PC-3 (cell line): ENCODE results near the gene FAM168B.
"Not testable (repeated sequence)": the region's sequence is repeated elsewhere in the genome, so short reads cannot be mapped to it uniquely, and the experiment has no call there.

ENCODE experiments used
- EZH2 ChIP-seq: fragments of 300-600 bp; sonication (generic); IDR thresholded peaks from one replicate; pipeline ENCODE4 v1.6.1; 2017; ENCODE audit warnings: antibody characterized with exemption, mild to moderate bottlenecking, low read length; ENCODE audit not compliant: unreplicated experiment
- TF ChIP-seq, protein P1 (sequence below): fragments of 300-600 bp; sonication (generic); conservative IDR thresholded peaks from 2 replicates; pipeline ENCODE4 v1.5.1; 2017; ENCODE audit warnings: antibody characterized with exemption, low read depth, mild to moderate bottlenecking, low read length

GRCh38 chr2:131068172-131068571 lies 25.1 kb downstream of the FAM168B start:
- TF ChIP-seq, protein P1, sequence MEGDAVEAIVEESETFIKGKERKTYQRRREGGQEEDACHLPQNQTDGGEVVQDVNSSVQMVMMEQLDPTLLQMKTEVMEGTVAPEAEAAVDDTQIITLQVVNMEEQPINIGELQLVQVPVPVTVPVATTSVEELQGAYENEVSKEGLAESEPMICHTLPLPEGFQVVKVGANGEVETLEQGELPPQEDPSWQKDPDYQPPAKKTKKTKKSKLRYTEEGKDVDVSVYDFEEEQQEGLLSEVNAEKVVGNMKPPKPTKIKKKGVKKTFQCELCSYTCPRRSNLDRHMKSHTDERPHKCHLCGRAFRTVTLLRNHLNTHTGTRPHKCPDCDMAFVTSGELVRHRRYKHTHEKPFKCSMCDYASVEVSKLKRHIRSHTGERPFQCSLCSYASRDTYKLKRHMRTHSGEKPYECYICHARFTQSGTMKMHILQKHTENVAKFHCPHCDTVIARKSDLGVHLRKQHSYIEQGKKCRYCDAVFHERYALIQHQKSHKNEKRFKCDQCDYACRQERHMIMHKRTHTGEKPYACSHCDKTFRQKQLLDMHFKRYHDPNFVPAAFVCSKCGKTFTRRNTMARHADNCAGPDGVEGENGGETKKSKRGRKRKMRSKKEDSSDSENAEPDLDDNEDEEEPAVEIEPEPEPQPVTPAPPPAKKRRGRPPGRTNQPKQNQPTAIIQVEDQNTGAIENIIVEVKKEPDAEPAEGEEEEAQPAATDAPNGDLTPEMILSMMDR = not testable (repeated sequence)
- not testable (repeated sequence) for TF ChIP-seq EZH2
